ENCODE measurements around the gene CCDC117.

Gene CCDC117

GRCh38 chr22:28799606-28800307 is 27.3 kb downstream of the CCDC117 start:
- Histone ChIP-seq H3K4me1 (ENCODE audit: control insufficient read depth, insufficient read depth, low read depth, low read length) (peaks cover 5% of the 10 kb centered on the region), H3K4me3 (ENCODE audit: insufficient read depth in 1 of 2, low read depth in 1 of 2, low read length in 2 of 2) (peak overlapping the region; percentile 84 to 99), H2BK5ac (ENCODE audit: low read depth, low read length, poor library complexity, severe bottlenecking) (peak overlapping the region; percentile 98), H4K91ac (ENCODE audit: low read length) (peak overlapping the region; percentile 100), H2AFZ (ENCODE audit: low read depth, low read length) (no peak overlapping the region), H3K4ac (ENCODE audit: low read depth in 1 of 2, low read length in 2 of 2) (peak overlapping the region; percentile 96 to 98), H3K18ac (ENCODE audit: low read depth in 1 of 2, low read length in 2 of 2) (peak overlapping the region; percentile 97 to 98), H3K4me2 (ENCODE audit: low read length, poor library complexity, severe bottlenecking) (peak overlapping the region; percentile 44), H3K27ac (ENCODE audit: low read length, poor library complexity, severe bottlenecking) (peak overlapping the region; percentile 92), H3K23ac (ENCODE audit: low read length in 2 of 2) (peak overlapping the region; percentile 67 to 92), H2BK12ac (ENCODE audit: low read length in 2 of 2) (no peak overlapping the region), H3K36me3 (ENCODE audit: control insufficient read depth in 1 of 2, insufficient read depth in 2 of 2, low read depth in 1 of 2, low read length in 2 of 2) (peaks cover 12 to 35% of the 10 kb centered on the region in 2 experiments), H3K79me1 (replicated peaks; ENCODE audit: low read length, poor library complexity, severe bottlenecking) (peaks cover 13% of the 10 kb centered on the region), H4K8ac (ENCODE audit: low read length) (peak overlapping the region; percentile 98), H3K14ac (ENCODE audit: low read length in 2 of 2) (peak overlapping the region; percentile 66 to 94), H3K9me3 (ENCODE audit: control insufficient read depth, low read length) (no peaks in the 10 kb centered on the region), H3K27me3 (ENCODE audit: control insufficient read depth in 1 of 2, insufficient read depth in 1 of 2, low read length in 2 of 2) (no peaks in the 10 kb centered on the region), H3K9ac (ENCODE audit: low read length) (peak overlapping the region; percentile 96), H2BK120ac (ENCODE audit: low read depth, low read length) (peak overlapping the region; percentile 96), H2BK15ac (ENCODE audit: low read depth, poor library complexity, severe bottlenecking) (peak overlapping the region; percentile 97), H2AK5ac (ENCODE audit: low read length, severe bottlenecking) (peak overlapping the region; percentile 35)
- peak; percentile 62 for DNase-seq
- WGBS = under 1% methylated on average over 29 of the region's 31 CpGs

DNA sequence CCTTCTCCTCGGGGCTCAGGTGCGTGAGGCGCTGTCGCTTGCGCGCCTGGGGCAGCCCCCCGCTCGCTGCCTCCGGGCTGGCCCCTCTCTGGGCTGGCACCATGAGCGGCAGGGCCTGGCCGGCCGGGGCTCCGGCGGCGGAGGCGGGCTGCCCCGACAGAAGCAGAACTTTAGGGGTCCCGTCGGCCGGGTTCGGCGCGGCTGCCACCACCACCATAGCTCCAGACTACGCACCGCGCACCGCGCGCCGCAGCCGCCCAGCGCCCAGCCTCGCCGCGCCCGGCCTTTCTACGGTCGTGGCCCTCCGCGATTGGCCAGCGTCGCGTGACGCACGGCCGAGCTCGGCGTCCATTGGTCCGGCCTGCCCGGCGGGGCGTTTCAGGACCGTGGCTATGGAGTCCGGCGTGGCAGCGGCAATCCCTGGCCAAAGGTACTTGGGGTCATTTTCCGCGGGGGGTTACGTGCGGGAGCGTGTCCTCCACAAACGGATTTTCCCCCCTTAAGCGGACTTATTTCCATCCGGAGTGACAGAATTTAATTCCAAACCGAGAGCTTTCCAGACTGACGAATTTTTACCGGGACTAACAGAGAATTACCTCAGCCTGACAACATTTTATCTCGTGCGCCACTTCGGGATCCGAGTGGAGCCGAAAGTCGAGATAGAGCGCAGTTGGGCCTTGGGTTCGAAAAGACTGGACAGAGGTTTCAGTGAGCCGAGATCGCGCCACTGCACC is 28.0 kb downstream of the CCDC117 start, which contains the start of gene XBP1:
Gene XBP1, minus strand, starts transcription at position 262 of the 734 bp plus-strand sequence.
- Histone ChIP-seq H3K4me1 (ENCODE audit: control insufficient read depth, insufficient read depth, low read depth, low read length) (peaks cover 5% of the 10 kb centered on the region), H3K18ac (ENCODE audit: low read depth in 1 of 2, low read length in 2 of 2) (peak within 1 kb of the TSS; percentile 97 to 98), H2BK5ac (ENCODE audit: low read depth, low read length, poor library complexity, severe bottlenecking) (peak within 1 kb of the TSS; percentile 98), H2BK15ac (ENCODE audit: low read depth, poor library complexity, severe bottlenecking) (peak within 1 kb of the TSS; percentile 97), H2AFZ (ENCODE audit: low read depth, low read length) (peak within 1 kb of the TSS; percentile 85), H3K14ac (ENCODE audit: low read length in 2 of 2) (peak within 1 kb of the TSS; percentile 66 to 94), H3K9ac (ENCODE audit: low read length) (peak within 1 kb of the TSS; percentile 96), H3K27ac (ENCODE audit: low read length, poor library complexity, severe bottlenecking) (peak within 1 kb of the TSS; percentile 92), H4K91ac (ENCODE audit: low read length) (peak within 1 kb of the TSS; percentile 100), H3K36me3 (ENCODE audit: control insufficient read depth in 1 of 2, insufficient read depth in 2 of 2, low read depth in 1 of 2, low read length in 2 of 2) (peaks cover 7 to 28% of the 10 kb centered on the region in 2 experiments), H3K4ac (ENCODE audit: low read depth in 1 of 2, low read length in 2 of 2) (peak within 1 kb of the TSS; percentile 96 to 98), H3K27me3 (ENCODE audit: control insufficient read depth in 1 of 2, insufficient read depth in 1 of 2, low read length in 2 of 2) (no peaks in the 10 kb centered on the region), H3K9me3 (ENCODE audit: control insufficient read depth, low read length) (no peaks in the 10 kb centered on the region), H3K23ac (ENCODE audit: low read length in 2 of 2) (peak within 1 kb of the TSS; percentile 67 to 92), H2BK12ac (ENCODE audit: low read length in 2 of 2) (no peak within 1 kb of the TSS), H3K4me2 (ENCODE audit: low read length, poor library complexity, severe bottlenecking) (peak within 1 kb of the TSS; percentile 63), H2BK120ac (ENCODE audit: low read depth, low read length) (peak within 1 kb of the TSS; percentile 96), H2AK5ac (ENCODE audit: low read length, severe bottlenecking) (peak within 1 kb of the TSS; percentile 75), H3K79me1 (replicated peaks; ENCODE audit: low read length, poor library complexity, severe bottlenecking) (peaks cover 13% of the 10 kb centered on the region), H4K8ac (ENCODE audit: low read length) (peak within 1 kb of the TSS; percentile 98), H3K4me3 (ENCODE audit: insufficient read depth in 1 of 2, low read depth in 1 of 2, low read length in 2 of 2) (peak within 1 kb of the TSS; percentile 84 to 99)
- WGBS = under 1% methylated on average over 70 of the region's 78 CpGs
- DNase-seq = peak; percentile 95

GRCh38 chr22:28801845-28802594 is 29.5 kb downstream of the CCDC117 start:
- Histone ChIP-seq H3K27me3 (ENCODE audit: control insufficient read depth in 1 of 2, insufficient read depth in 1 of 2, low read length in 2 of 2) (no peaks in the 10 kb centered on the region), H4K91ac (ENCODE audit: low read length) (no peak overlapping the region), H2AFZ (ENCODE audit: low read depth, low read length) (no peak overlapping the region), H2BK15ac (ENCODE audit: low read depth, poor library complexity, severe bottlenecking) (no peak overlapping the region), H2BK5ac (ENCODE audit: low read depth, low read length, poor library complexity, severe bottlenecking) (no peak overlapping the region), H3K9ac (ENCODE audit: low read length) (peak overlapping the region; percentile 96), H2BK120ac (ENCODE audit: low read depth, low read length) (peak overlapping the region; percentile 3), H3K4me3 (ENCODE audit: insufficient read depth in 1 of 2, low read depth in 1 of 2, low read length in 2 of 2) (peak overlapping the region in 1 of 2 experiments; percentile 84), H3K36me3 (ENCODE audit: control insufficient read depth in 1 of 2, insufficient read depth in 2 of 2, low read depth in 1 of 2, low read length in 2 of 2) (peaks cover 4 to 13% of the 10 kb centered on the region in 2 experiments), H4K8ac (ENCODE audit: low read length) (no peak overlapping the region), H3K27ac (ENCODE audit: low read length, poor library complexity, severe bottlenecking) (no peak overlapping the region), H3K9me3 (ENCODE audit: control insufficient read depth, low read length) (no peaks in the 10 kb centered on the region), H2BK12ac (ENCODE audit: low read length in 2 of 2) (no peak overlapping the region), H3K18ac (ENCODE audit: low read depth in 1 of 2, low read length in 2 of 2) (peak overlapping the region in 1 of 2 experiments; percentile 33), H3K79me1 (replicated peaks; ENCODE audit: low read length, poor library complexity, severe bottlenecking) (peaks cover 13% of the 10 kb centered on the region), H3K4ac (ENCODE audit: low read depth in 1 of 2, low read length in 2 of 2) (no peak overlapping the region), H3K23ac (ENCODE audit: low read length in 2 of 2) (no peak overlapping the region), H3K14ac (ENCODE audit: low read length in 2 of 2) (no peak overlapping the region), H3K4me2 (ENCODE audit: low read length, poor library complexity, severe bottlenecking) (no peak overlapping the region), H2AK5ac (ENCODE audit: low read length, severe bottlenecking) (peak overlapping the region; percentile 22), H3K4me1 (ENCODE audit: control insufficient read depth, insufficient read depth, low read depth, low read length) (peaks cover 4% of the 10 kb centered on the region)
- 76% methylated on average over 14 of the region's 14 CpGs for WGBS
- DNase-seq = no peak

Data from mesenchymal stem cell (in vitro differentiated cells and primary cell).